ENCODE measurements around the gene PTCHD4.
"Not testable (repeated sequence)": the region's sequence is repeated elsewhere in the genome, so short reads cannot be mapped to it uniquely, and the experiment has no call there.

Gene PTCHD4

DNA sequence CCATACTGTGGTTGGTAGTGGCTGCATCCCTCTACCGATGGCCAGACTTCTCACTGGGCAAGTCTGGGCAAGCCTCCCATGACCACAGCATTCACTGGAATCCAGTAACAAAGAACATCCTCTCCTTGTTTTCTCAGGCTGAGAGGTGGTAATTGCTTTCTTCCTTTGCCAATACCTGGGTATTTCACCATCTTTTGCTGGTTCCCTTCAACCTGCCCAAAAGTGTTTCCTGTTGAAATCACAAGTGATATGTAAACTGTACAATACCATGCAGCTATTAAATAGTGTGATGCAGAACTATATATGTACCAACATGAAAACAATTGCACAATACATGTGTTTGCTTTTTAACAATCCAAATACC is at the start of gene PTCHD4:
TSS of gene PTCHD4 (minus strand) at position 55 of the 364 bp plus-strand sequence. CDS start 42,240 bp downstream, outside the sequence.
- Mint-ChIP-seq H3K9me3 (peaks cover 1 to 2% of the 10 kb centered on the region in 2 donors), H3K4me1 (no peaks in the 10 kb centered on the region), H3K27me3 (no peaks in the 10 kb centered on the region), H3K4me3 (no peak within 1 kb of the TSS), H3K27ac (peak within 1 kb of the TSS in 1 of 2 donors; percentile 57)
- ATAC-seq (no peak), DNase-seq (no peak)

DNA sequence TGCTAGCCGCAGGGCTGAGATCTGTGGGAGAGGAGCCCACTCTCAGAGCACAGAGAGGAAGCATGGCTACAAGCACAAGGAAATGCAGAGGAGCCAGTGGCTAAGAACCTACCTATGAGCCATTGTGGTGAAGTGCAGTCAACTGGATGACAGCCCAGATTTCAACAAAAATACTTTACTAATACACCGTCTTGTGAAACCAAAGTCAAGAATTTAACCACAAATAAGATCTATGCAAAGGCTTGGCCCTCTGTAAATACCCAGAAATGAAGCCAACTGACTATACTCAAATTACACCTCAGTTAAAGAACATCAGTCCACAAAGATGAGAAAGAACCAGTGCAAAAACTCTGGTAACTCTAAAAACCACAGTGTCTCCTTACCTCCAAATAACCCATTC is 40.1 kb upstream of the PTCHD4 start:
- Mint-ChIP-seq H3K27me3 (no peaks in the 10 kb centered on the region), H3K4me3 (no peak overlapping the region), H3K27ac (no peak overlapping the region), H3K4me1 (no peaks in the 10 kb centered on the region), H3K9me3 (peaks cover 30 to 50% of the 10 kb centered on the region in 2 donors)
- ATAC-seq: no peak
- DNase-seq: no peak

DNA sequence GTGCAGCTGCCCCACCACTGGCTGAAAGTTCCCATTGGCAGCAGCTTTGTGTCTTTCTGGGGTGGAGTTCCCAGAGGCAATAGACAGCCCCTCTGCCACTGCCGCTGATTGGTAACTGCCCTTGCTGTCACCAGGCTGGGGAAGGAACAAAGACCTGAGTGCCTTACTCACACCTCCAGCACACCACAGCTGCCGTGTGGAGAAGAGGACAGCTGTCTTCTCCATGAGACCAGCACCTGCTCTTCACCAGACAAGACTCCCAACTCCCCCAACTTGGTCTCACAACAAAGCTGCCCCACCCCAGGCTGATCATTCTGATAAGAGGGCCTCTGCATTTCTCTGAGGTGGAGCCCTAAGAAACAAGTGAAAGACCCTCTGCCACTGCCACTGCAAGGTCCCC is 39.7 kb upstream of the PTCHD4 start:
- Mint-ChIP-seq H3K27me3 (no peaks in the 10 kb centered on the region), H3K9me3 (peaks cover 30 to 50% of the 10 kb centered on the region in 2 donors), H3K27ac (no peak overlapping the region), H3K4me3 (no peak overlapping the region), H3K4me1 (no peaks in the 10 kb centered on the region)
- ATAC-seq (no peak), DNase-seq (no peak)

DNA sequence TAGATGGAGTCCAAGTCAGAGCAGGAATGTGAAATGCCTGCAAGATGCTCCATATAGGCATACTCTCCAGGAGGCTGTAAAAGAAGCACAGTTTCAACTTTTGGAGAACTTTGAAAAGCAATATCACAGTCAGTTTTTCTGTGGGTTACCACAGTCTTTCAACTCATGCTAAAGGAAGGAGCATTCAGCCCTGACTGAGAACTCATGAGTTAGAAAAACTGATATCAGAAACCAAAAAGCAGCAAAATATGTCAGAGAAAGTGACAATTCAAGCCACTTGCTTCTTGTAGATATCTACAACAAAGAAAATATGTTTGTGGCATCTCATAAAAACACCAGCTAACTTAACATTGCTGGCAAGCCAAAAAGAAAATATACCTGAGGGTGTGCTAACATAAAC is 36.1 kb upstream of the PTCHD4 start:
- no peak for ATAC-seq
- Mint-ChIP-seq H3K9me3 (peaks cover 23 to 29% of the 10 kb centered on the region in 2 donors), H3K27ac (no peak overlapping the region)

DNA sequence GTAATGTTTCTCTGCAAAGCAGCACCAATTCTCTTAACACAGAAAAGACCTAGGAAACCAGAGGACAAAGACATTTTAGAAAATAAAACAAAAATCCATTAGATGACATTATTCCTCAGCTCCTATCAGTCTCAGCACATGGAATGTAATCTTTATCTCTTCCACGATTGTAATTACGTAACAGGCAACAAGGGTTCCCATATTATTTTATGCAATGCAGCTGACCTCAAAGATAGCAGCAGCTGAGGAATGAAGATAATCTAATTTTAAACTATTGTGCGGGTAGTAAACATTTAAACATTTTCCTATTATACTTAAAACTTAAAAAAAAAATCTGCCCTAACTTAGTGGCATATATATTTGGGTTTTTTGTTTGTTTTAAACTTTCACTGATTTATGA is 33.0 kb upstream of the PTCHD4 start:
- Mint-ChIP-seq H3K4me1 (no peaks in the 10 kb centered on the region), H3K27ac (no peak overlapping the region), H3K27me3 (no peaks in the 10 kb centered on the region), H3K4me3 (no peak overlapping the region), H3K9me3 (peaks cover 5% of the 10 kb centered on the region in 2 donors)
- ATAC-seq: no peak
- no peak for DNase-seq

More for the DNA sequence above, 36.1 kb upstream of the PTCHD4 start:
- Mint-ChIP-seq H3K27me3 (no peaks in the 10 kb centered on the region), H3K4me3 (no peak overlapping the region), H3K4me1 (no peaks in the 10 kb centered on the region)
- DNase-seq: no peak

DNA sequence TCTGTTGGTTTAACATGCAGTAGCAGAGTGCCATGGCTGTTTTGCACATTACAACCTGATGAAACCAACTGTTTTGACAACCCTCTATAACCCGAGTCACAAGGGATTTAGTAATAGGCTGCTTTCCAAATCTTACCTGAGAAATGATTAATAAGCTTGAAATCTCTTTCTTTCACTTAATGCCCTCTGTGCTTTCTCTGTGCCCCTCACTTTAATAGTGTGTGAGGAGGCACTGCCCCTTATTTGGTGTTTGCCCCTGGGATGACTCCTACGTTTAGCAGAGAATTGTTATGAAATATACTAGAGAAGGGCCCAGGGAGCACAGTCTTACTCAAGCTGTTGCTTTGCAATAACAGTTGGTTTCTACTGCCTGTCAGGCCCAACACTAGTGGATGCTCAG is 31.0 kb upstream of the PTCHD4 start:
- no peaks in the 10 kb centered on the region for H3K4me1 Mint-ChIP-seq
- H3K27ac Mint-ChIP-seq: no peak overlapping the region
- H3K27me3 Mint-ChIP-seq: no peaks in the 10 kb centered on the region
- ATAC-seq: no peak
- H3K4me3 Mint-ChIP-seq: no peak overlapping the region
- DNase-seq: no peak
- H3K9me3 Mint-ChIP-seq: no peaks in the 10 kb centered on the region

DNA sequence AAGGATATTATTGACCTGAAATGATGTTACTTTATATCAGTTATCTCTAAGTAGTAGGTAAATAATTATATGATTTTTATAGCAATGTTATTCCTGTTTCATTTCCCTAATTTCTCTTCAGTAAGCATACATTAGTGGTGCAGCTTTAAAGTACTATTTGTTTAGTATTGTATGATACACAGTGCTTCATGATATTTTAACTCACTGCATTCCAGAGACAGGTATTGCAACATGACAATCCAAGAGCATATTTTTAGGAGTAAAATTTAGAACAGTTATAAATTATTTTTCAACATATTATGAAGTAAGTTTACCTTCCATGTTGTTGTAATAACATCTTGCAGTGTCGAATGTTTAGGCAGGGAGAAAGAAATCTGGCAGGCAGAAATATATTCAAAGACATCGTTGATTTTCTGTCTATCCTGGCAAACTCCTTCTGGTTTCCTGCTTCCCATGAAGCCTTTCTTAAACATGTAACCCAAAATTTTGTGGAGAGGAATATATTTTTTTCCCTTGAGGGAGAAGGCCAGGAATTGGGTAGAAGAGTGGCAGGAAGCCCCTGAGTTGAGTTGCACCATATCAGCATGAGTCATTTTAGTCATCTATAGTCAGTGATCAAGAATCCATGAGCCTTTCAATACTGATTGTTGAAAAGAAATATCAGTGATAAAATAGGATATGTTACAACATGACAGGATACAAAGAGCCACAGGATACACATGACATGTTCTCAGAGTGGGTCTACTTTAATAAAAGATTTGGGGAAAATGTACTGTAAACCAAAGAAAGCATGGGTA is 29.0 kb upstream of the PTCHD4 start:
- H3K27me3 Mint-ChIP-seq: no peaks in the 10 kb centered on the region
- no peak overlapping the region for H3K27ac Mint-ChIP-seq
- no peaks in the 10 kb centered on the region for H3K9me3 Mint-ChIP-seq
- DNase-seq (no peak), ATAC-seq (no peak)
- no peak overlapping the region for H3K4me3 Mint-ChIP-seq
- H3K4me1 Mint-ChIP-seq: no peaks in the 10 kb centered on the region

DNA sequence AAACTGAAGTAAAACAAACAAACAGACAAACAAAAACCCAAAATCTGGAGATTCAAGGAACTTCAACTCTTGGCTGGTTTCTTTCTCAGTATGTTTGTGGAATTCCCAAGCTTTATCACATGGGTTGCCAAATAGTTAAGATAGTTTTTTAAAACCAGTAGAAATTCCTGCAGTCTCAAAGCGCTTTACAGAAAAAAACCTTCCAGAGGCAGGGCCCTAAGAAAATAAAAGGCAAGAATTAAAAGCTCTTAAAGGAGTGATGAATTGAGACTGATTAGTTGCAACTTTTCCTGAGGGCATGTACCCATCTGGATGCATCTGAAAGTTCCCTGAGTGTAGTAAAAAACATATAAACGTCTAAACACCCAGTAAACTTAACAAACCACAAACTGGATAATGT is 25.9 kb upstream of the PTCHD4 start:
- Mint-ChIP-seq H3K4me1 (no peaks in the 10 kb centered on the region), H3K9me3 (peaks cover 0 to 6% of the 10 kb centered on the region in 2 donors), H3K27ac (no peak overlapping the region), H3K4me3 (no peak overlapping the region), H3K27me3 (no peaks in the 10 kb centered on the region)
- no peak for DNase-seq
- no peak for ATAC-seq

DNA sequence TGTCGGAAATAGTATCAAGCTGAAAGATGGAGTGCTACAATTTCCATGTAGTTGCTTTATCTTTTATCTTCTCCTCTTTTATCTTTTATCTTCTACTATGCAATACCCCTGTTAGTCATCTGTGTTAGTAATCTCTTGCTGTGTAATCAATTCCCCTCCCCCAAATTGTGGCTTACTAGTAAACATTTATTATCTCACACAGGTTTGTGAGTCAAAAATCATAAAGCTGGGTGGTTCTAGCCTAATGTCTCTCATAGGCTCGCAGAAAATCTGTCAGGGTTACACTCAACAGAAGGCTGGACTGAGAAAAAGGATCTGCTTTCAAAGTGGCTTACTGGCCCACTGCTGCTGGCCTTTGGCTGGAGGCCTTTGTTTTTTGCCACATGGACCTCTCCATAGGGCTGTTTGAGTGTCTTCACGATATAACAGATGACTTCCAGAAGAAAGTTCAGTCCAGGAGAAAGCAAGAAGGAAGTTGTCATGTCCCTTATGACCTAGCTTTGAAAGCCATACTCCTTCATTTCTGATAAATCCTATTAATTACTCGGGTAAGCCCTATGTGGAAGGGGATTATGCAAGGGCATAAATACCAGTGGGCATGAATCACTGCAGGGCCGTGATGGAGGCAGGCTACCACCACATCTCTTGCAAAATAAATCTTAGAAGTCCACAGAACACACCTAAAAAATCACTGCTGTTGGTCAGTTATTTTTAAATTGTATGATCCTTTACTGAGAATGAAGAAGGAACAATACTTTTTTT is 24.5 kb upstream of the PTCHD4 start:
- H3K4me3 Mint-ChIP-seq: no peak overlapping the region
- H3K27ac Mint-ChIP-seq: no peak overlapping the region
- peaks cover 0 to 6% of the 10 kb centered on the region in 2 donors for H3K9me3 Mint-ChIP-seq
- DNase-seq (no peak), ATAC-seq (no peak)
- H3K27me3 Mint-ChIP-seq: no peaks in the 10 kb centered on the region
- no peaks in the 10 kb centered on the region for H3K4me1 Mint-ChIP-seq

DNA sequence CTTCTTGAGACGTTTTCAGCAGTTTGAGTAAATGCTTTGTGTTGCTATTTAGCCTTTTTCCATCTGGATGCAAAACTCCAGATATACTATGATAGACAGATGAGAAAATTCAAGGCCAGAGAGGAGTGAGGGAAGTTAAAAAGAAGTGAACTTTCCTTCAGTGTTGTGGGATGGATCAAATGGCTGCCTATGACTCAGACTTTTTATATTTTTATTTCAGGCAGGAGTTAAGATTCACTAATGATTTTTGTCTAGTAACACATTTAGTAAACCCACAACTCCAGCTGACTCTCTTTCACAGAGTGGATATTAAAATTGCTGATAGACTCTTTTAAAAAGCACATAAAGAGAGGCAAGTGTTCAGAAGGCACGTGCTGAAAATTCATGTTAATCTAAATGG is 23.2 kb upstream of the PTCHD4 start:
- no peak for DNase-seq
- Mint-ChIP-seq H3K27me3 (no peaks in the 10 kb centered on the region), H3K27ac (no peak overlapping the region), H3K4me3 (no peak overlapping the region), H3K9me3 (peaks cover 0 to 6% of the 10 kb centered on the region in 2 donors), H3K4me1 (no peaks in the 10 kb centered on the region)
- ATAC-seq: no peak

DNA sequence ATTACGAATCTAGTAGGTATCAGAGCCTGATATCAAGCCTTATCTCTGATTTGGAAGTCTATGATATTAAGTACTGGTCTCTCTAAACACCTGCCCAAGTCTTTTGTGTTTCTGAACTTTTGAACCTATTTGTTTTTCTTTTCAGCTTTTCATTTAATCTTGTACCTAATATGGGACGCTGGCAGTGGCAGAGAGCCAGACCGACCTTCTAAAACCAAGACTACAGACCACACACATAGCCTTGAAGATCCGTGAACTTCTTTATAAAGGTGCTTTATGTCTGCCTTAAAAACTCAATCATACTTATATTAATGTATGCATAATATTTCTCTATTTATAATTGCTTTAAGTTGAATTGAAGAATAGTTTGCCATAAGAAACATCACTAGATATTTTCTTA is 12.6 kb upstream of the PTCHD4 start:
- ATAC-seq (no peak), DNase-seq (no peak)
- Mint-ChIP-seq H3K27me3 (no peaks in the 10 kb centered on the region), H3K4me3 (no peak overlapping the region), H3K4me1 (no peaks in the 10 kb centered on the region), H3K27ac (no peak overlapping the region), H3K9me3 (no peaks in the 10 kb centered on the region)

DNA sequence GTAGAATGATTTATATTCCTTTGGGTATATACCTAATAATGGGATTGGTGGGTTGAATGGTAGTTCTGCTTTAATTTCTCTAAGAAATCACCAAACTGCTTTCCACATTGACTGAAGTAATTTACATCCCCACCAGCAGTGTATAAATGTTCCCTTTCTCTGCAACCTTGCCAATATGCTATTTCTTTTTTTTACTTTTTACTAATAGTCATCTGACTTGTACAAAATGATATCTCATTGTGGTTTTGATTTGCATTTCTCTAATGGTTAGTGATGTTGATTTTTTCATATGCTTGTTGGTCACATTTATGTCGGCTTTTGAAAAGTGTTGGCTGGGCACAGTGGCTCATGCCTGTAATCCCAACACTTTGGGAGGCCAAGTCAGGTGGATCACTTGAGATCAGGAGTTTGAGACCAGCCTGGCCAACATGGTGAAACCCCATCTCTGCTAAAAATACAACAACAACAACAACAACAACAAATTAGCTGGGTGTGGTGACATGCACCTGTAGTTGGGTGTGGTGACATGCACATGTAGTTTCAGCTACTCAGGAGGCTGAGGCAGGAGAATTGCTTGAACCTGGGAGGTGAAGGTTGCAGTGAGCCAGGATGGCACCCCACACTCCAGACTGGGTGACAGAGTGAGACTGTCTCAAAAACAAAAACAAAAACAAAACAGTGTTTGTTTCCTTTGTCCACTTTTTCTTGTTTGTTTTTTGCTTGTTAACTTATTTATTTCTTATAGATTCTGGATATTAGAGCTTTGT is 11.2 kb upstream of the PTCHD4 start:
- H3K4me1 Mint-ChIP-seq, H3K27ac Mint-ChIP-seq, H3K9me3 Mint-ChIP-seq, DNase-seq, H3K27me3 Mint-ChIP-seq, H3K4me3 Mint-ChIP-seq, ATAC-seq: not testable (repeated sequence)

DNA sequence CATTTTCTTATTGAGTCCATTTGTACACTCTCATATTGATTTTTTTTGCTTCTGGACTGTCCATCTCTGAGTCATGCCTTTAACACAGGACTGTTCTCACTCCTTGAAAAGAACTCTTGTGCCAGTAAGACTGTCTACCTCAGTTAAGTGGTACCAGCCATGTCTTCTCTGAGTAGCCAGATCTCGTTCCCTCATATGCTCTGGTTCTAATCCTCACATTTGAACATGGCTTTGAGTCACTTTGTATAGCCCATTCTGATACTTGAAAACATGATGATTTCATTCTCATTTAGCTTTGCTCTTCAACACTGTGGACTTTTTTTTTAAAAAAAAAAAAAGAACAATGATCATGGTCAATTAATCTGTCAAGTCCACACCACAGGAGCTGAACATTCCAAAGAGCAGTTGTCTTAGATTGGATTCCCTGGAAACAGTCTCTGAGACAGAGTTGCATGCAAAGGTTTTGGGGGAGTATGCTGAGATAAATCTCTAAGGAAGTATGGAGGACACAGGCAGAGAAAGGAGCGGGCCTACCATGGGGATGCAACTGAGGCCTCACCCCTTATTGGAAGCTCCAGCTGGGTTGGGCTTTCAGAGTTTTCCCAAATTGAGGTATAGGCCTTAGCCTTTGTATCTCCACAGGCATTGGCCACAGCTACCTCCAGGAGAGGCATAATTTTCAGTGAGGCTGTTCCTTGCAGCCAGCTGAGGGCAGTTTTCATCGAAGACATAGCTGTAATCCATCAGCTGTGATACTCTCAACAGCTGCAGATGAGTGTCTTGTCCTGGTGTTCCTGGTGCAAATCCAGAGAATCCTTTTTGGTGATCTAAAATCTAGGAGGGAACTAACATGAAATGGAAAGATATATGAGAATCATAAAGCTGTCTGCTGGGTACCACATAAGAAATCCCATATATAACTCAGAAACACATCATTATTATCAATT is 6.0 kb upstream of the PTCHD4 start:
- no peaks in the 10 kb centered on the region for H3K4me1 Mint-ChIP-seq
- H3K27me3 Mint-ChIP-seq: no peaks in the 10 kb centered on the region
- H3K27ac Mint-ChIP-seq: no peak overlapping the region

DNA sequence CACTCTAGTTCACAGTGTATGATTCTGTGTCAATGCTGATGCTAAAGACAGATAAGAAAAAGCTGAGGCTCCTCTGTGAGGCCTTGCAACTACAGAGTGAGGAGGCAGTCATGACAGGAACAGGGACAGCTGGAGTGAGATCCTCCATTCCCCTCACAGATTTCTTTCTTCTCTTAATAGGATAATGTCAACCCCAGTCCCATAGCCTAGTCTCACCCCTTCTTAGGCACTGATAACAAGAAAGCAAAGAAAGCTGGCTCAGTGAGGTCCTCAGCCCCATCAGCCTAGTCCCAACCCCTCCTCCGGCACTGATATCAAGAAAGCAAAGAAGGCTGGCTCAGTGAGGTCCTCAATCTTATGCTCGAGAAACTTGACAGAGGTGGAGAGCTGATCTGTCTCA is 2.1 kb upstream of the PTCHD4 start:
- no peaks in the 10 kb centered on the region for H3K9me3 Mint-ChIP-seq
- ATAC-seq (no peak), DNase-seq (no peak)
- no peaks in the 10 kb centered on the region for H3K4me1 Mint-ChIP-seq
- no peak overlapping the region for H3K27ac Mint-ChIP-seq
- H3K27me3 Mint-ChIP-seq: no peaks in the 10 kb centered on the region
- H3K4me3 Mint-ChIP-seq: no peak overlapping the region

More for the DNA sequence above, 6.0 kb upstream of the PTCHD4 start:
- Mint-ChIP-seq H3K9me3 (no peaks in the 10 kb centered on the region), H3K4me3 (no peak overlapping the region)
- no peak for ATAC-seq
- no peak for DNase-seq

DNA sequence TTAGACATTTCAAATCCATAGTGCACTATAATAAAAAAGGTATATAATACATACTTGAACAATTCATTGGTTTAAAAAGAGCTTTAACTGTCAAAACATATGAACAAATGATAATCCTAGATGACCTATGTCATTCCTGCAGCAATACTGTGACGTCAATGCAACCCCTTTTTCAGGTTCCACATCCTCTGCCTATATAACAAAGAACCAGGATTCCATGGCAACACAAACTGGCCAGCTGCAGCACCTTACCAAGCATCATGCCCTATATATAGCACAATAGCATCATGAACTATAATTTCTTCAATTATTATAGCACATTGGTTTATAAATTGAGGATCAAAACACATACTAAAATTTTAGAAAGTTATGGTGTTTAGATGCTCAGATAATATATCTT is 578 bp upstream of the PTCHD4 start:
- ATAC-seq (no peak), DNase-seq (no peak)
- Mint-ChIP-seq H3K27me3 (no peaks in the 10 kb centered on the region), H3K27ac (no peak overlapping the region), H3K4me3 (no peak overlapping the region), H3K4me1 (no peaks in the 10 kb centered on the region), H3K9me3 (no peaks in the 10 kb centered on the region)

Measured in stimulated activated naive CD8-positive, alpha-beta T cell treated with anti-CD3 and anti-CD28 coated beads, Interleukin-15, amount 100 ng/mL, for 72 hours (primary cell).